HepG2 (cell line): Measurements from ENCODE around the gene TTC39B. TPM values are rescaled to one million over a fixed set of nuclear protein-coding genes. Genes with fewer than 3 reads are reported as not detected.
A peak's percentile ranks its signal among the peaks of the same experiment; 100 is the strongest.

ENCODE experiments used
- BATF2 ChIP-seq: sonication (generic); formaldehyde crosslinking; IDR thresholded peaks from 2 replicates; pipeline ENCODE4 v1.8.0; 2022; ENCODE audit warnings: mild to moderate bottlenecking, missing genetic modification reagents, moderate library complexity
- CBX1 ChIP-seq: IDR thresholded peaks from one replicate; pipeline ENCODE4 v1.6.1; 2016; ENCODE audit warnings: antibody characterized with exemption, low read depth
- ERF ChIP-seq: IDR thresholded peaks from 2 replicates; pipeline ENCODE4 v1.6.1; 2018; ENCODE audit warnings: missing biosample characterization, missing genetic modification reagents
- ETV5 ChIP-seq: IDR thresholded peaks from 2 replicates; pipeline ENCODE4 v1.6.1; 2018; ENCODE audit warnings: missing biosample characterization, missing genetic modification reagents, inconsistent platforms, borderline replicate concordance
- GFI1 ChIP-seq: sonication (generic); formaldehyde crosslinking; IDR thresholded peaks from 2 replicates; pipeline ENCODE4 v1.5.0; 2020; ENCODE audit warnings: missing genetic modification reagents, mild to moderate bottlenecking, borderline replicate concordance
- HNF1A ChIP-seq, 2 experiments: sonication (generic) in 1 of 2; formaldehyde crosslinking in 1 of 2; IDR thresholded peaks; 2 replicates each; pipeline versions ENCODE4 v1.4.0 to v1.6.1; 2016 to 2020; ENCODE audit warnings: borderline replicate concordance in 1 of 2, low read depth in 1 of 2, mild to moderate bottlenecking in 1 of 2, missing genetic modification reagents in 1 of 2
- HOXA9 ChIP-seq: sonication (generic); formaldehyde crosslinking; IDR thresholded peaks from 2 replicates; pipeline ENCODE4 v1.8.1; 2022; ENCODE audit warnings: missing genetic modification reagents, mild to moderate bottlenecking, moderate library complexity, borderline replicate concordance
- ISL2 ChIP-seq: sonication (generic); formaldehyde crosslinking; IDR thresholded peaks from 2 replicates; pipeline ENCODE4 v1.5.0; 2020; ENCODE audit warnings: missing genetic modification reagents
- MED13 ChIP-seq: sonication (generic); formaldehyde crosslinking; IDR thresholded peaks from 2 replicates; pipeline ENCODE4 v1.5.0; 2020; ENCODE audit warnings: missing genetic modification reagents
- NCOA2 ChIP-seq: sonication (generic); formaldehyde crosslinking; IDR thresholded peaks from 2 replicates; pipeline ENCODE4 v1.8.0; 2022; ENCODE audit warnings: inconsistent platforms
- PAX8 ChIP-seq: sonication (generic); formaldehyde crosslinking; IDR thresholded peaks from 2 replicates; pipeline ENCODE4 v1.8.0; 2022; ENCODE audit warnings: mild to moderate bottlenecking, missing genetic modification reagents, borderline replicate concordance
- PAXIP1 ChIP-seq: sonication (generic); formaldehyde crosslinking; conservative IDR thresholded peaks from 2 replicates; pipeline ENCODE4 v1.4.0; 2020; ENCODE audit warnings: mild to moderate bottlenecking, missing genetic modification reagents, moderate library complexity
- SOX5 ChIP-seq: IDR thresholded peaks from 2 replicates; pipeline ENCODE4 v1.6.1; 2016; ENCODE audit warnings: borderline replicate concordance
- TERF1 ChIP-seq: sonication (generic); formaldehyde crosslinking; IDR thresholded peaks from 2 replicates; pipeline ENCODE4 v1.8.0; 2022; ENCODE audit warnings: mild to moderate bottlenecking, missing genetic modification reagents, moderate library complexity
- ZNF512 ChIP-seq: sonication (generic); formaldehyde crosslinking; IDR thresholded peaks from 2 replicates; pipeline ENCODE4 v1.4.0; 2020; ENCODE audit warnings: mild to moderate bottlenecking, missing genetic modification reagents
- ZNF644 ChIP-seq: IDR thresholded peaks from 2 replicates; pipeline ENCODE4 v1.6.1; 2016; ENCODE audit warnings: low read depth
- ZNF740 ChIP-seq: sonication (generic); formaldehyde crosslinking; IDR thresholded peaks from 2 replicates; pipeline ENCODE4 v1.4.0; 2020; ENCODE audit warnings: missing genetic modification reagents
- polyA plus RNA-seq, 8 experiments: library from polyadenylated mRNA; depleted of rRNA in 3 of 8; stranded (reverse) in 7 of 8; unstranded in 1 of 8; fragments of >200 nt; fragmentation: Illumina TruSeq in 4 of 8; extraction: Trizol in 4 of 8; gene quantifications; 2 replicates each; pipeline versions ENCODE4 v1.2.1 to v1.2.3, GENCODE V29; 2011 to 2016; ENCODE audit warnings: low read depth in 4 of 8, missing spikeins in 1 of 8, mixed read lengths in 1 of 8; ENCODE audit not compliant: insufficient read depth in 1 of 8
- total RNA-seq, 5 experiments: library from RNA; depleted of rRNA; stranded (reverse); fragments of >200 nt; fragmentation: Illumina TruSeq; extraction: Trizol; gene quantifications; 2 replicates each; pipeline ENCODE4 v1.2.3, GENCODE V29; 2016; ENCODE audit warnings: low read depth in 1 of 5

Gene TTC39B
- total and polyA plus RNA-seq, 2 of the 13 experiments (the other 11 are each of a cell fraction or from before 2014, with no cell fraction given), result 14.3 to 19.4 TPM

GRCh38 chr9:15354713-15355112 lies 47.7 kb upstream of the TTC39B start (continued):
- no peak for TF ChIP-seq GFI1 (CRISPR knock-in tag)
- no peak for TF ChIP-seq ZNF644
- no peak for TF ChIP-seq ZNF512 (CRISPR knock-in tag)
- no peak for TF ChIP-seq TERF1 (CRISPR knock-in tag)
- TF ChIP-seq ISL2 (CRISPR knock-in tag), result peak; percentile 88
- peak; percentile 63 for TF ChIP-seq PAXIP1 (CRISPR knock-in tag)
- no peak for TF ChIP-seq BATF2 (CRISPR knock-in tag)
- TF ChIP-seq ERF (CRISPR knock-in tag), result no peak
- no peak for TF ChIP-seq HOXA9 (CRISPR knock-in tag)
- peak; percentile 52; the same call in 1 of the 2 replicates for TF ChIP-seq ETV5 (CRISPR knock-in tag)
- TF ChIP-seq CBX1, result no peak
- TF ChIP-seq MED13 (CRISPR knock-in tag), result peak; percentile 75; the same call in 1 of the 2 replicates
- TF ChIP-seq SOX5 (CRISPR knock-in tag), result peak; percentile 60; the same call in 1 of the 2 replicates
- peak; percentile 62; the same call in 1 of the 2 replicates for TF ChIP-seq HNF1A (IDR thresholded peaks at IDR 0.05; ENCODE audit: low read depth)
- peak; percentile 79; the same call in 1 of the 2 replicates for TF ChIP-seq HNF1A (CRISPR knock-in tag; IDR thresholded peaks at IDR 0.05; ENCODE audit: borderline replicate concordance)
- no peak for TF ChIP-seq PAX8 (CRISPR knock-in tag)
- peak; percentile 73; the same call in 1 of the 2 replicates for TF ChIP-seq NCOA2 (CRISPR knock-in tag)
- TF ChIP-seq ZNF740 (CRISPR knock-in tag), result 0 out of 2 replicates have a peak, but pooled peaks have one; percentile 43
